ENCODE measurements around the gene MCM8. TPM values are rescaled to one million over a fixed set of nuclear protein-coding genes. Genes with fewer than 3 reads are reported as not detected.

Gene MCM8
- polyA plus RNA-seq, 1 donor from 2014 or later: 5.1 TPM

- Histone ChIP-seq H3K27ac (ENCODE audit: low read length) (no peak overlapping the region), H3K27me3 (ENCODE audit: insufficient read depth, low read depth, low read length) (no peaks in the 10 kb centered on the region), H3K9me3 (ENCODE audit: low read length) (no peaks in the 10 kb centered on the region), H3K36me3 (ENCODE audit: insufficient read depth, low read length) (no peaks in the 10 kb centered on the region), H2AFZ (ENCODE audit: low read depth, low read length) (no peak overlapping the region), H3F3A (ENCODE audit: insufficient read depth, low read length, poor library complexity, severe bottlenecking) (no peaks in the 10 kb centered on the region), H3K9me2 (ENCODE audit: insufficient read depth, low read length) (no peaks in the 10 kb centered on the region), H3K79me2 (replicated peaks; ENCODE audit: insufficient read depth, low read length) (no peaks in the 10 kb centered on the region), H4K20me1 (ENCODE audit: insufficient read depth) (no peaks in the 10 kb centered on the region), H3K4me2 (ENCODE audit: low read length) (no peak overlapping the region), H3K4me3 (ENCODE audit: low read length) (no peak overlapping the region), H3K9ac (ENCODE audit: low read length) (no peak overlapping the region)
- no peak for TF ChIP-seq SMC3 (conservative IDR thresholded peaks at IDR 0.05; ENCODE audit: poor library complexity)
- TF ChIP-seq MXI1 (conservative IDR thresholded peaks at IDR 0.05; ENCODE audit: poor library complexity, severe bottlenecking): no peak
- TF ChIP-seq RAD21 (conservative IDR thresholded peaks at IDR 0.05): no peak
- no peak for TF ChIP-seq CTCF (IDR thresholded peaks at IDR 0.05; ENCODE audit: poor library complexity, severe bottlenecking)
- TF ChIP-seq, protein P1, sequence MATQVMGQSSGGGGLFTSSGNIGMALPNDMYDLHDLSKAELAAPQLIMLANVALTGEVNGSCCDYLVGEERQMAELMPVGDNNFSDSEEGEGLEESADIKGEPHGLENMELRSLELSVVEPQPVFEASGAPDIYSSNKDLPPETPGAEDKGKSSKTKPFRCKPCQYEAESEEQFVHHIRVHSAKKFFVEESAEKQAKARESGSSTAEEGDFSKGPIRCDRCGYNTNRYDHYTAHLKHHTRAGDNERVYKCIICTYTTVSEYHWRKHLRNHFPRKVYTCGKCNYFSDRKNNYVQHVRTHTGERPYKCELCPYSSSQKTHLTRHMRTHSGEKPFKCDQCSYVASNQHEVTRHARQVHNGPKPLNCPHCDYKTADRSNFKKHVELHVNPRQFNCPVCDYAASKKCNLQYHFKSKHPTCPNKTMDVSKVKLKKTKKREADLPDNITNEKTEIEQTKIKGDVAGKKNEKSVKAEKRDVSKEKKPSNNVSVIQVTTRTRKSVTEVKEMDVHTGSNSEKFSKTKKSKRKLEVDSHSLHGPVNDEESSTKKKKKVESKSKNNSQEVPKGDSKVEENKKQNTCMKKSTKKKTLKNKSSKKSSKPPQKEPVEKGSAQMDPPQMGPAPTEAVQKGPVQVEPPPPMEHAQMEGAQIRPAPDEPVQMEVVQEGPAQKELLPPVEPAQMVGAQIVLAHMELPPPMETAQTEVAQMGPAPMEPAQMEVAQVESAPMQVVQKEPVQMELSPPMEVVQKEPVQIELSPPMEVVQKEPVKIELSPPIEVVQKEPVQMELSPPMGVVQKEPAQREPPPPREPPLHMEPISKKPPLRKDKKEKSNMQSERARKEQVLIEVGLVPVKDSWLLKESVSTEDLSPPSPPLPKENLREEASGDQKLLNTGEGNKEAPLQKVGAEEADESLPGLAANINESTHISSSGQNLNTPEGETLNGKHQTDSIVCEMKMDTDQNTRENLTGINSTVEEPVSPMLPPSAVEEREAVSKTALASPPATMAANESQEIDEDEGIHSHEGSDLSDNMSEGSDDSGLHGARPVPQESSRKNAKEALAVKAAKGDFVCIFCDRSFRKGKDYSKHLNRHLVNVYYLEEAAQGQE (IDR thresholded peaks at IDR 0.05; ENCODE audit: borderline replicate concordance): no peak
- TF ChIP-seq EP300 (conservative IDR thresholded peaks at IDR 0.05; ENCODE audit: poor library complexity, severe bottlenecking): no peak
- TF ChIP-seq POLR2AphosphoS5 (IDR thresholded peaks at IDR 0.05): no peak
- TF ChIP-seq TAF1 (IDR thresholded peaks at IDR 0.05; ENCODE audit: low read depth): no peak
- no peak for TF ChIP-seq EZH2 (IDR thresholded peaks at IDR 0.05; ENCODE audit: borderline replicate concordance, insufficient read depth, low read length, poor library complexity, severe bottlenecking)
Observed at GRCh38 chr20:6040958-6041807, 90.7 kb downstream of the MCM8 start.

- H3K9me2 ChIP-seq (ENCODE audit: insufficient read depth, low read length): no peaks in the 10 kb centered on the region
- H3K4me2 ChIP-seq (ENCODE audit: low read length): no peak overlapping the region
- no peak overlapping the region for H3K4me3 ChIP-seq (ENCODE audit: low read length)
- no peaks in the 10 kb centered on the region for H3K36me3 ChIP-seq (ENCODE audit: insufficient read depth, low read length)
- H3K27me3 ChIP-seq (ENCODE audit: insufficient read depth, low read depth, low read length): no peaks in the 10 kb centered on the region
- no peak overlapping the region for H3K27ac ChIP-seq (ENCODE audit: low read length)
- H3K9ac ChIP-seq (ENCODE audit: low read length): no peak overlapping the region
- no peak overlapping the region for H2AFZ ChIP-seq (ENCODE audit: low read depth, low read length)
- no peaks in the 10 kb centered on the region for H3F3A ChIP-seq (ENCODE audit: insufficient read depth, low read length, poor library complexity, severe bottlenecking)
- no peak for TF ChIP-seq EP300 (conservative IDR thresholded peaks at IDR 0.05; ENCODE audit: poor library complexity, severe bottlenecking)
- TF ChIP-seq MXI1 (conservative IDR thresholded peaks at IDR 0.05; ENCODE audit: poor library complexity, severe bottlenecking): no peak
- no peak for TF ChIP-seq POLR2AphosphoS5 (IDR thresholded peaks at IDR 0.05)
- TF ChIP-seq RAD21 (conservative IDR thresholded peaks at IDR 0.05): no peak
- TF ChIP-seq TAF1 (IDR thresholded peaks at IDR 0.05; ENCODE audit: low read depth): no peak
- no peak for TF ChIP-seq EZH2 (IDR thresholded peaks at IDR 0.05; ENCODE audit: borderline replicate concordance, insufficient read depth, low read length, poor library complexity, severe bottlenecking)
- TF ChIP-seq, protein P1 (IDR thresholded peaks at IDR 0.05; ENCODE audit: borderline replicate concordance): no peak
- TF ChIP-seq SMC3 (conservative IDR thresholded peaks at IDR 0.05; ENCODE audit: poor library complexity): no peak
- TF ChIP-seq CTCF (IDR thresholded peaks at IDR 0.05; ENCODE audit: poor library complexity, severe bottlenecking): no peak
- no peaks in the 10 kb centered on the region for H4K20me1 ChIP-seq (ENCODE audit: insufficient read depth)
- no peaks in the 10 kb centered on the region for H3K79me2 ChIP-seq (replicated peaks; ENCODE audit: insufficient read depth, low read length)
- H3K9me3 ChIP-seq (ENCODE audit: low read length): no peaks in the 10 kb centered on the region
Observed at GRCh38 chr20:6041808-6042265, 91.4 kb downstream of the MCM8 start.
